Esophagus muscularis mucosa (tissue), 4 donors: ENCODE measurements around the gene HCFC2.

Experiments
- EP300 ChIP-seq: sonication (generic); formaldehyde crosslinking; IDR thresholded peaks from one replicate; pipeline ENCODE4 v1.6.1; 2017; ENCODE audit warnings: antibody characterized with exemption
- POLR2A ChIP-seq: fragments of 450-650 bp; IDR thresholded peaks from one replicate; pipeline ENCODE4 v1.6.1; 2017; ENCODE audit warnings: antibody characterized with exemption, moderate library complexity, mild to moderate bottlenecking, low read depth
- POLR2AphosphoS5 ChIP-seq, 2 donors: sonication (generic); formaldehyde crosslinking; IDR thresholded peaks; one replicate each; pipeline ENCODE4 v1.6.1; 2017; ENCODE audit warnings: antibody characterized with exemption in 2 of 2
- TF ChIP-seq, protein P1 (sequence below), 3 experiments: fragments of 200-600 bp in 2 of 3; fragments of 450-650 bp in 1 of 3; sonication (generic) in 2 of 3; IDR thresholded peaks; one replicate each; pipeline ENCODE4 v1.5.1; 2017 to 2019; ENCODE audit warnings: antibody characterized with exemption in 3 of 3, mild to moderate bottlenecking in 2 of 3, moderate library complexity in 1 of 3

DNA sequence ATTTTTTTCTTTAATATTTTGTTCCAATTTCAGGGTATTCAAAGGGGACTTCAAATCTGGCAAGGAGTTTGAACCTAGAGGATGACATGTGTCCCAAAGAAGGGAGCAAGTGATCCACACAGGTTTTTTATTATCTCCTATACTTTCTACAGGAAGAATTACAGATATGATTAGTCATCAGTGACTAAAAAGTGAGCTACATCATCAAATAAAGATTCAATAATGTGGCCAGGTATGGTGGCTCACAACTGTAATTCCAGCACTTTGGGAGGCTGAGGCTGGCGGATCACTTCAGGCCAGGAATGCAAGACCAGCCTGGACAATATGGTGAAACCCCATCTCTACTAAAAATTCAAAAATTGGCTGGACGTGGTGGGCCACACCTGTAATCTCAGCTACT, 38.6 kb upstream of the HCFC2 start:
- TF ChIP-seq, protein P1, sequence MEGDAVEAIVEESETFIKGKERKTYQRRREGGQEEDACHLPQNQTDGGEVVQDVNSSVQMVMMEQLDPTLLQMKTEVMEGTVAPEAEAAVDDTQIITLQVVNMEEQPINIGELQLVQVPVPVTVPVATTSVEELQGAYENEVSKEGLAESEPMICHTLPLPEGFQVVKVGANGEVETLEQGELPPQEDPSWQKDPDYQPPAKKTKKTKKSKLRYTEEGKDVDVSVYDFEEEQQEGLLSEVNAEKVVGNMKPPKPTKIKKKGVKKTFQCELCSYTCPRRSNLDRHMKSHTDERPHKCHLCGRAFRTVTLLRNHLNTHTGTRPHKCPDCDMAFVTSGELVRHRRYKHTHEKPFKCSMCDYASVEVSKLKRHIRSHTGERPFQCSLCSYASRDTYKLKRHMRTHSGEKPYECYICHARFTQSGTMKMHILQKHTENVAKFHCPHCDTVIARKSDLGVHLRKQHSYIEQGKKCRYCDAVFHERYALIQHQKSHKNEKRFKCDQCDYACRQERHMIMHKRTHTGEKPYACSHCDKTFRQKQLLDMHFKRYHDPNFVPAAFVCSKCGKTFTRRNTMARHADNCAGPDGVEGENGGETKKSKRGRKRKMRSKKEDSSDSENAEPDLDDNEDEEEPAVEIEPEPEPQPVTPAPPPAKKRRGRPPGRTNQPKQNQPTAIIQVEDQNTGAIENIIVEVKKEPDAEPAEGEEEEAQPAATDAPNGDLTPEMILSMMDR (IDR thresholded peaks at IDR 0.05), result no peak
- no peak for TF ChIP-seq EP300
- no peak for TF ChIP-seq POLR2A
- no peak for TF ChIP-seq POLR2AphosphoS5 (IDR thresholded peaks at IDR 0.05)
